KMS-11 (cell line): ENCODE data around the gene FAM229A.

Experiments
- H2AFZ ChIP-seq: fragments of 200-600 bp; sonication (generic); 2 replicates; pipeline ENCODE4 v1.6.1; 2016; ENCODE audit warnings: antibody characterized with exemption, mixed run types, low read depth
- H3K27ac ChIP-seq: fragments of 200-600 bp; sonication (generic); 2 replicates; pipeline ENCODE4 v1.6.1; 2016; ENCODE audit warnings: mild to moderate bottlenecking, mixed run types
- H3K27me3 ChIP-seq: fragments of 200-600 bp; sonication (generic); 2 replicates; pipeline ENCODE4 v1.6.1; 2017; ENCODE audit warnings: mild to moderate bottlenecking, low read depth, mixed run types, moderate library complexity; ENCODE audit not compliant: insufficient read depth
- H3K36me3 ChIP-seq: fragments of 200-600 bp; sonication (generic); 2 replicates; pipeline ENCODE4 v1.6.1; 2017; ENCODE audit warnings: mild to moderate bottlenecking, mixed run types; ENCODE audit not compliant: insufficient read depth
- H3K4me1 ChIP-seq: fragments of 200-600 bp; sonication (generic); 2 replicates; pipeline ENCODE4 v1.6.1; 2016; ENCODE audit warnings: mild to moderate bottlenecking, low read depth, mixed run types; ENCODE audit not compliant: poor library complexity, severe bottlenecking
- H3K4me2 ChIP-seq: fragments of 200-600 bp; sonication (generic); 2 replicates; pipeline ENCODE4 v1.7.0; 2016; ENCODE audit warnings: mild to moderate bottlenecking, mixed run types
- H3K4me3 ChIP-seq: fragments of 200-600 bp; sonication (generic); IDR thresholded peaks from 2 replicates; pipeline ENCODE4 v1.6.1; 2017; ENCODE audit warnings: low read depth, low read length, mixed read lengths; ENCODE audit not compliant: insufficient read depth
- H3K79me2 ChIP-seq: fragments of 200-600 bp; sonication (generic); 2 replicates; pipeline ENCODE4 v1.6.1; 2016; ENCODE audit warnings: low read depth, mixed run types; ENCODE audit not compliant: insufficient read depth
- H3K9ac ChIP-seq: fragments of 200-600 bp; sonication (generic); 2 replicates; pipeline ENCODE4 v1.6.1; 2016; ENCODE audit warnings: mild to moderate bottlenecking, mixed run types
- H4K20me1 ChIP-seq: fragments of 200-600 bp; sonication (generic); 2 replicates; pipeline ENCODE4 v1.6.1; 2016; ENCODE audit warnings: mild to moderate bottlenecking, mixed run types; ENCODE audit not compliant: insufficient read depth
- TF ChIP-seq, protein P1 (sequence below): fragments of 200-600 bp; sonication (generic); conservative IDR thresholded peaks from 2 replicates; pipeline ENCODE4 v1.6.1; 2017; ENCODE audit warnings: low read depth, mild to moderate bottlenecking, antibody characterized with exemption, low read length, moderate library complexity, mixed read lengths

Gene FAM229A

GRCh38 chr1:32341971-32342370 is 20.3 kb downstream of the FAM229A start:
- Histone ChIP-seq H3K79me2 (no peaks in the 10 kb centered on the region), H3K27ac (no peak overlapping the region), H3K4me1 (peaks cover 35% of the 10 kb centered on the region), H3K4me2 (peak overlapping the region; percentile 54; the same call in 1 of the 2 replicates), H3K4me3 (no peak overlapping the region), H3K9ac (no peak overlapping the region), H4K20me1 (no peaks in the 10 kb centered on the region), H2AFZ (no peak overlapping the region), H3K27me3 (no peaks in the 10 kb centered on the region), H3K36me3 (no peaks in the 10 kb centered on the region)
- TF ChIP-seq, protein P1, sequence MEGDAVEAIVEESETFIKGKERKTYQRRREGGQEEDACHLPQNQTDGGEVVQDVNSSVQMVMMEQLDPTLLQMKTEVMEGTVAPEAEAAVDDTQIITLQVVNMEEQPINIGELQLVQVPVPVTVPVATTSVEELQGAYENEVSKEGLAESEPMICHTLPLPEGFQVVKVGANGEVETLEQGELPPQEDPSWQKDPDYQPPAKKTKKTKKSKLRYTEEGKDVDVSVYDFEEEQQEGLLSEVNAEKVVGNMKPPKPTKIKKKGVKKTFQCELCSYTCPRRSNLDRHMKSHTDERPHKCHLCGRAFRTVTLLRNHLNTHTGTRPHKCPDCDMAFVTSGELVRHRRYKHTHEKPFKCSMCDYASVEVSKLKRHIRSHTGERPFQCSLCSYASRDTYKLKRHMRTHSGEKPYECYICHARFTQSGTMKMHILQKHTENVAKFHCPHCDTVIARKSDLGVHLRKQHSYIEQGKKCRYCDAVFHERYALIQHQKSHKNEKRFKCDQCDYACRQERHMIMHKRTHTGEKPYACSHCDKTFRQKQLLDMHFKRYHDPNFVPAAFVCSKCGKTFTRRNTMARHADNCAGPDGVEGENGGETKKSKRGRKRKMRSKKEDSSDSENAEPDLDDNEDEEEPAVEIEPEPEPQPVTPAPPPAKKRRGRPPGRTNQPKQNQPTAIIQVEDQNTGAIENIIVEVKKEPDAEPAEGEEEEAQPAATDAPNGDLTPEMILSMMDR, result no peak

DNA sequence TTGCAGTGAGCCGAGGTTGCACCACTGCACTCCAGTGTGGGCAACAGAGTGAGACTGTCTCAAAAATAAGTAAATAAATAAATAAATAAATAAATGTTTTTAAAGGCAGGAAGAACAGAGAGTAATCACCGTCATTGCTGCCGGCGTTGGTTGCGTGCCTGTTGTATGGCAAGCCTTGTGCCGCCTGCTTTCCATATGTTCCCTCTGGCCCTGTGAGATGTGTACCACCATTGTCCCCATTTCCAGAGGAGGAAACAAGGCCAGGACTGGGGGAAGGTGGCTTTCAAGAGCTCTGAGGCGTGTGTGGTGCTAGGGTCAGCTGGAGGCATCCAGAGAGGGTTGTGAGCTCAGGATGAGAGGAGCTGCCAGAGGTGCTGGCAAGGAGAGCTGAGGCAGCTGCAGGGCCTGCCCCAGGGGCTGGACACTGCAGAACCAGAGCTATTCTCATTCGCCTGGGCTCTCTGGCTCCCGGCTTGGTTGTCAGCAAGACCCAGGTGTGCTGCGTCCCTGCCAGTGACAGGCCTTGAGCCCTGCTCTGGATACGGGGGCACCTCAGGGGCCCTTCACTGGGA is 21.0 kb downstream of the FAM229A start:
- TF ChIP-seq, protein P1, result no peak
- H3K4me1 ChIP-seq, result peaks cover 42% of the 10 kb centered on the region
- H3K4me2 ChIP-seq, result no peak overlapping the region

GRCh38 chr1:32339363-32339978 is 22.8 kb downstream of the FAM229A start:
- TF ChIP-seq, protein P1, result no peak
- no peak overlapping the region for H2AFZ ChIP-seq
- peaks cover 48% of the 10 kb centered on the region for H3K4me1 ChIP-seq
- no peaks in the 10 kb centered on the region for H4K20me1 ChIP-seq
- H3K9ac ChIP-seq, result no peak overlapping the region
- H3K27me3 ChIP-seq, result no peaks in the 10 kb centered on the region
- H3K27ac ChIP-seq, result no peak overlapping the region
- no peaks in the 10 kb centered on the region for H3K79me2 ChIP-seq
- no peak overlapping the region for H3K4me3 ChIP-seq
- H3K36me3 ChIP-seq, result no peaks in the 10 kb centered on the region
- no peak overlapping the region for H3K4me2 ChIP-seq

More for the DNA sequence above, 21.0 kb downstream of the FAM229A start:
- Histone ChIP-seq H4K20me1 (no peaks in the 10 kb centered on the region), H3K4me3 (no peak overlapping the region), H3K27me3 (no peaks in the 10 kb centered on the region), H3K79me2 (no peaks in the 10 kb centered on the region), H3K36me3 (no peaks in the 10 kb centered on the region), H3K9ac (no peak overlapping the region), H3K27ac (no peak overlapping the region), H2AFZ (no peak overlapping the region)

DNA sequence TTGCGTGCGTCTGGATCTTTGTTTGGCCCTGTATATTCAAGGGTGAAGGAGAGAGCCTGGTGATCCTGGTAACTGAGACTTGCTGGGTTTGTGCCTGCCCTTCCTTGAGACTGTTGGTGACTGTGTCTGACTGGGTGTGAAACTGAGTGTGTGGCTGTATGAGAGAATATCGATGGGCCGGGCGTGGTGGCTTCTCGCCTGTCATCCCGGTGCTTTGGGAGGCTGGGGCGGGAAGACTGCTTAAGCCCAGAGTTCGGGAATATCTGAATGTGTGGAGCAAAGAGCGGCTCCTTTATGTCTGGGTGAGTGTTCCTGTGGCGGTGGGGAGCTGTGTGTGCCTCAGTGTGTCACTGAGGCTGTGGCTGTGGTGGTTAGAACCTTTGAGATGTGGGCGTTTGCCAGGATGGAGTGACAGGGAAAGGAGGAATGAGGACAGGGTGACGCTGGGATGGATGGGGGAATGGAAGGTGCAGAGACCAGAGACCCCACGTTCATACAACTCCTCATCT is 23.6 kb downstream of the FAM229A start:
- Histone ChIP-seq H3K27me3 (no peaks in the 10 kb centered on the region), H2AFZ (no peak overlapping the region), H3K27ac (no peak overlapping the region), H3K36me3 (no peaks in the 10 kb centered on the region), H3K4me3 (no peak overlapping the region), H3K79me2 (no peaks in the 10 kb centered on the region), H4K20me1 (no peaks in the 10 kb centered on the region), H3K4me2 (peak overlapping the region; percentile 92), H3K4me1 (peaks cover 56% of the 10 kb centered on the region), H3K9ac (no peak overlapping the region)
- TF ChIP-seq, protein P1, result no peak
